ENCODE data around the gene LASP1NB.
"Not testable (repeated sequence)": the region's sequence is repeated elsewhere in the genome, so short reads cannot be mapped to it uniquely, and the experiment has no call there.

LASP1NB gene

GRCh38 chr17:38910325-38910724 lies 15.1 kb upstream of the LASP1NB start:
- H3K4me3 ChIP-seq (ENCODE audit: low read depth, low read length), result no peak overlapping the region
- no peak for DNase-seq (ENCODE audit: low read depth)
- TF ChIP-seq, protein P1, sequence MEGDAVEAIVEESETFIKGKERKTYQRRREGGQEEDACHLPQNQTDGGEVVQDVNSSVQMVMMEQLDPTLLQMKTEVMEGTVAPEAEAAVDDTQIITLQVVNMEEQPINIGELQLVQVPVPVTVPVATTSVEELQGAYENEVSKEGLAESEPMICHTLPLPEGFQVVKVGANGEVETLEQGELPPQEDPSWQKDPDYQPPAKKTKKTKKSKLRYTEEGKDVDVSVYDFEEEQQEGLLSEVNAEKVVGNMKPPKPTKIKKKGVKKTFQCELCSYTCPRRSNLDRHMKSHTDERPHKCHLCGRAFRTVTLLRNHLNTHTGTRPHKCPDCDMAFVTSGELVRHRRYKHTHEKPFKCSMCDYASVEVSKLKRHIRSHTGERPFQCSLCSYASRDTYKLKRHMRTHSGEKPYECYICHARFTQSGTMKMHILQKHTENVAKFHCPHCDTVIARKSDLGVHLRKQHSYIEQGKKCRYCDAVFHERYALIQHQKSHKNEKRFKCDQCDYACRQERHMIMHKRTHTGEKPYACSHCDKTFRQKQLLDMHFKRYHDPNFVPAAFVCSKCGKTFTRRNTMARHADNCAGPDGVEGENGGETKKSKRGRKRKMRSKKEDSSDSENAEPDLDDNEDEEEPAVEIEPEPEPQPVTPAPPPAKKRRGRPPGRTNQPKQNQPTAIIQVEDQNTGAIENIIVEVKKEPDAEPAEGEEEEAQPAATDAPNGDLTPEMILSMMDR (IDR thresholded peaks at IDR 0.05; ENCODE audit: low read depth, low read length, missing control alignments), result no peak

- DNase-seq (ENCODE audit: low read depth), result no peak
- TF ChIP-seq, protein P1 (IDR thresholded peaks at IDR 0.05; ENCODE audit: low read depth, low read length, missing control alignments), result no peak
- H3K4me3 ChIP-seq (ENCODE audit: low read depth, low read length), result no peak overlapping the region
Measured at GRCh38 chr17:38911081-38911730, 14.2 kb upstream of the LASP1NB start.

GRCh38 chr17:38911731-38912081 lies 13.7 kb upstream of the LASP1NB start:
- DNase-seq (ENCODE audit: low read depth); H3K4me3 ChIP-seq (ENCODE audit: low read depth, low read length): not testable (repeated sequence)

GRCh38 chr17:38912221-38912813 lies 13.1 kb upstream of the LASP1NB start:
- TF ChIP-seq, protein P1 (IDR thresholded peaks at IDR 0.05; ENCODE audit: low read depth, low read length, missing control alignments), result no peak
- DNase-seq (ENCODE audit: low read depth), result no peak
- H3K4me3 ChIP-seq (ENCODE audit: low read depth, low read length), result no peak overlapping the region

DNA sequence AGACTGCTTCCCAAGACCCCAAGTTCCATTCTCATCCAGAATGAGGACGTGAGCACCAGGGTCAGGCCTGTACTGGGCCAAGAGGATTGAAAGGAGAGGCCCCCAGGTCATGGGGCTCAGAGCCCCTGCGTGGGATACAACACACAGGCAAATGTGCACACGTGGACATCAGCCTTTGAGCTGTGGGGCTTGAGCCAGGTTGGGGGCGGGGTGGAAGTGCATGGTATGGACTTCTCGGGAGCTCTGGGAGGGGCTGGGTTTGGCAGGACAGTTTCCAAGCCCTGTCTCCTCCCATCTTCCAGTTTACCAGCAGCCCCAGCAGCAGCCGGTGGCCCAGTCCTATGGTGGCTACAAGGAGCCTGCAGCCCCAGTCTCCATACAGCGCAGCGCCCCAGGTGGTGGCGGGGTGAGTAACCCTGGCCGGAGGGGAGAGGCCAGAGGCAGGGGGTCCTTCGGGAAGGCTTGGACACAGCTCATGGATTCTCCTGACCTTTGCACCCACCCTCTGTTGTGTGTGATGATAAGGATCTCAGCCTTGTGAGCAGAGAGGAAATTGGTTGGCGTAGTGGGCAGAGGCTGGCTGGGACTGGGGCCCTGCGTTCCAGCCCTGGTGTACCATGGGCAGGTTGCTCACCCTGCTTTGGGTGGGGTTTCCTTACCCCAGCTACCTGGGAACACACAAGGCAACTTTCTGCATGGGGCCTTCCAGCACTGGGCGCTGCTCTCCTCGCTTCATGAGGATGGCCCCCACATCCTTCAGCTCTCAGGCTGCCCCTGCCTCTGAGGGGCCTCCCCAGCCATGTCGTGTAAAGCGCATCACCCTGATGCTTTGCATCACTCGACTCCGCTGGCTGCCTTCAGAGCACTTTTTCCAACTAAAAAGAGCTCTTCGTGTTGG lies 10.4 kb upstream of the LASP1NB start:
- DNase-seq (ENCODE audit: low read depth), result no peak
- TF ChIP-seq, protein P1 (IDR thresholded peaks at IDR 0.05; ENCODE audit: low read depth, low read length, missing control alignments), result no peak
- H3K4me3 ChIP-seq (ENCODE audit: low read depth, low read length), result no peak overlapping the region

GRCh38 chr17:38915639-38915995 lies 9.8 kb upstream of the LASP1NB start:
- TF ChIP-seq, protein P1 (IDR thresholded peaks at IDR 0.05; ENCODE audit: low read depth, low read length, missing control alignments), result no peak
- DNase-seq (ENCODE audit: low read depth), result no peak
- H3K4me3 ChIP-seq (ENCODE audit: low read depth, low read length), result no peak overlapping the region

DNA sequence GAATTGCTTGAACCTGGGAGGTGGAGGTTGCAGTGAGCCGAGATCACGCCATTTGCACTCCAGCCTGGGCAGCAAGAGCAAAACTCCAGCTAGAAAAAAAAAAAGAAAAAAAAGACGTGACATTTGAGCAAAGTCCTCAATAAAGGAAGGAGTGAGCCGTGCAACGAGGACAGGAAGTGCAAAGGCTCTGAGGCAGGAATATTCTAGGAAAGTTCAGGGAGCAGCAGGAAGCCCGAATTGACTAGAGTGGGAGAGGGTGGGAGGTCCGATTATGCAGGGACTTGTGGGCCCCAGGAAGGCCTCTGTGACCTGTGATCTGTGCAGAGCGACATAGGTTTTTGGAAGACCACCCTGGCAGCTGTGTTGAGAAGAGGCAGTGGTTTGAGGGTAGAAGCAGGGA lies 8.6 kb upstream of the LASP1NB start:
- no peak overlapping the region for H3K4me3 ChIP-seq (ENCODE audit: low read depth, low read length)
- TF ChIP-seq, protein P1 (IDR thresholded peaks at IDR 0.05; ENCODE audit: low read depth, low read length, missing control alignments), result no peak
- no peak for DNase-seq (ENCODE audit: low read depth)

Data from GM12864 (cell line).